IPS DF 19.7 (cell line): Measurements from ENCODE around the gene GNAZ.

ENCODE experiments used
- DNase-seq: peaks from one replicate; pipeline ENCODE4 v3.0.0-alpha.2; 2013; ENCODE audit warnings: low read depth, low spot score

The GNAZ gene

DNA sequence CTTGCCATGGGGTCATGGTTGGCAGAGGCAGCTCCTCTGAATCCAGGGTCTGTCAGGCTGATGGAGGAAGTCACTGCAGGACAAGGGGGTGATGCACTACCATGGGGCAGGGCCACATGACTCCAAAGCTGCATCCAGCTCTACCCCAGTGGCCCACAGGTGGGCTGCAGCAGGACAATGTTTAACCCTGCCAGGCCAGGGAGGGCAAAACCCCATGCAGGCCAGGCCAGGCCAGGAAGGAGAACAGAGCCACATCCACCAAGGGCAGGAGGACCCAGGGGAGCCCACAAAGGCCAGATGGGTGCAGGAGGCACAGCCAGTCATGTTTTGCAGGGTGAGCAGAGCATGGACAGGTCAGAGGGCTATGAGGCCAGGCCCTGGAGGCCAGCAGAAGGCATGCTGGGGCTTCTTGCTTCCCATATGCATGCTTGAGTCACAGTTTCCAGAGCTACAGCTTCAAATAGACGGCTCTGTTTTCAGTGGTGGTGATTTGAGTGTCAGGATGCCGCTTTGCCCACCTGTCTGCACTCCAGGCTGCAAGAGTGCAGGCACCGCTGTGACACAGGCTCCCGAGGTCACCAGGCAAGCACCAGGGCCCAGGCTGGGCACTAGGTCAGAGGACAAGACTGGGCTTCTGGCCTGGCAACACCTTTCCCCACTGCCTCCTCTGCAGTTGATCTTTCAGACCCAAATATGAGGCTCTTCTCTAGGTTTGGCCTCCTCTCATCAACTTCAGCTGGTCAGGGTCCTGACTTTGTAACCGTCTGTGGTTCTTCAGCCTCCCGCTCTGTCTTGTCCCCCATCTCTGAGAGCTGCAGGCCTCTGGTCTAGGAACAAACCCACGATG lies 48.6 kb downstream of the GNAZ start:
- DNase-seq = no peak

DNA sequence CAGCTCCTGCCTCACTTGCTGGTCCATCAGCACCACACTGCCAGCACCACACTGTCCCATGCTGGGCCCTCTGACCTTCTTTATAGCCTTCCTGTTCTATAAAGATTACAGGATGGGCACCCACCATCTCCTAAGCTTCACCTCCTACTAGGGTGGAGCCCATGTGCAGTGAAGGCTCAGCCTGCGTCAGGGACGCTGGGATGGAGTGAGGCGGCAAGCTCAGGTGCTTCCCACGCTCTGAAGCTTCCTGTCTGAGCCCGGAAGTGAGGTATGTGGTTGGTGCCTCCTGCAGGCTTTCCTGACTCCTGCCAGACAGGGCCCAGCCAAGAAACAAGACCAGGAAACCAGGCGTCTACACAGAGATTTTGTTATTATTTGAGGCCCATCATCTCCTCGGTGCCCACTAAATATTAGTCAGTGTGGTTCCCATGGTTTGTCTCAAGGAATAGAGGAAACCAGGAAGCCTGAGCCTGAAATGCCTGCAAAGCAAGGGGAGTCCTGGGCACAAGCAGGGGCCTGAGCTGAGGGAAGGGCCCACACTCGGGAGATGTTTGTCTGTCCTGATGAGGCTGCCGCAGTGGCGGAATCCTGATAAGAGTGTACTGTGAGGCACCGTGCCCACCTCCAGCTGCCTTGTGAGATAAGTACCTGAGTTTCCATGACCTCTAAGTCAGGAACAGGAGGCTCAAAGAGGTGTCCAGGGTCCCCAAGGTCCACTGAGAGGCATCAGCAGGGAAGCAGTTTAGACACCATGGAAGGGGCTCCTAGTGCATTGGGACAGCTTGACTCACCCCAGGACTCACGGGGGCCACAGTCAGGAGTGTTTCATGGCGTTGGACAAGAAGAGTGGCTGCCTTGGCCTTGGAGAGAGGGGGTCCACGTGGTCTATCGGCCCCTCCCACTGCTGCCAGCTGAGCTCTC lies 49.4 kb downstream of the GNAZ start:
- no peak for DNase-seq

DNA sequence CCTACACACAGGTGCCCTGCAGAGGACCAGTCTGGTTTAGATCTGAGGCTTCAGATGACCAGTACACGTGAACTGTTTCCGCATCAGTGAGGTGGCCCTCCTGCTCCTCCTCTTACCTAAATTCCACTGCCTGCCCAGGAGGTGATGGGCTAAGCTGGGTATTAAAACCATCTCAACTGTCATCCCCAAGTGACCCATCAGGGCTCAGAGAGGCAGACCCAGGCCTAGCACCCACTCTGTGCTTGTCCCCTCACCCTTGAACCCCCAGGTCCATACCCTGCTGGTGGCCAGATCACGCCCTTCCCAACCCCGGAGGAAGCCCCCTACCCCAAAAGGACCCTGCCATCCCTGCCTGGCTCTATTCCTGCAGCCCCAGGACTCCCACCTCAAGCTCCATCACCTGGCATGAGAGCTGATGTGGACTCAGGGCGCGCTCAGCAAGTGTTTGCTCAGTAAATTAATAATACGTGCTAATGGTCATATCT lies 50.1 kb downstream of the GNAZ start:
- no peak for DNase-seq

DNA sequence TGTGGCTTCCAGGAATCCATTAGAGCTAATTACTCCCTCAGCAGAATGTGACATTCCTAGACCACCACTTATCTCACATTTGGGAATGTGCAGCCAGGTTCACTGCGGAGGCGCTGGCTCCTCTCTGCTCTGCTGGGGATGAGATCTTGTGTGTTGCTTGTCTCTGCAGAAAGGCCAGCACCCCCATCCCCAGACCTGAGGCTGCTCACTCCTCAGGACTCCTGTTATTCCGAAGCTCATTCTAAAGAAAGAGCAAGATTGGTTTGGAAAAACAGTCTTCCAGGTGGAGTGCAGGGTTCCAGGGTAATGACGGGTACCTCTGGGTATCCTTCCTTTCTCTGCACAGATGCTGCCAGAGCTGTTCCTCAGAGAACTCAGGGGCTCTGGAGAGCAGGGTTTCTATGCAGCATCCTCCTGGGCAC lies 50.7 kb downstream of the GNAZ start:
- no peak for DNase-seq

DNA sequence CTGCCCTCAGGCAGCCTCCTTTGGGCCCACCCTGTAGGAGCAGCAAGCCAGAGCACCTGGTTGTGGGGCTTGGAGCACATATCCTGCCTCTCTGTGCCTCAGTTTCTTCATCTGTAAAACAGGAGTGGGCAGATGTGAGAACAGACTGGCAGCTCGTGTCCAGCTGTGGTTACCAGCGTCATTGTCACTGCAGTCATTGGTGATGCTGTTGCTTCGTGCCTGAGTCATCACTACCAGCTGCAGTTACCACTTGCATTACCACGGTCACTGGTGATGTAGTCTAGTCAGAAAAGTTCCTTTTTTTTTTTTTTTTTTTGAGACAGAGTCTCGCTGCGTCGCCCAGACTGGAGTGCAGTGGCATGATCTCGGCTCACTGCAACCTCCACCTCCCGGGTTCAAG lies 51.1 kb downstream of the GNAZ start:
- no peak for DNase-seq

DNA sequence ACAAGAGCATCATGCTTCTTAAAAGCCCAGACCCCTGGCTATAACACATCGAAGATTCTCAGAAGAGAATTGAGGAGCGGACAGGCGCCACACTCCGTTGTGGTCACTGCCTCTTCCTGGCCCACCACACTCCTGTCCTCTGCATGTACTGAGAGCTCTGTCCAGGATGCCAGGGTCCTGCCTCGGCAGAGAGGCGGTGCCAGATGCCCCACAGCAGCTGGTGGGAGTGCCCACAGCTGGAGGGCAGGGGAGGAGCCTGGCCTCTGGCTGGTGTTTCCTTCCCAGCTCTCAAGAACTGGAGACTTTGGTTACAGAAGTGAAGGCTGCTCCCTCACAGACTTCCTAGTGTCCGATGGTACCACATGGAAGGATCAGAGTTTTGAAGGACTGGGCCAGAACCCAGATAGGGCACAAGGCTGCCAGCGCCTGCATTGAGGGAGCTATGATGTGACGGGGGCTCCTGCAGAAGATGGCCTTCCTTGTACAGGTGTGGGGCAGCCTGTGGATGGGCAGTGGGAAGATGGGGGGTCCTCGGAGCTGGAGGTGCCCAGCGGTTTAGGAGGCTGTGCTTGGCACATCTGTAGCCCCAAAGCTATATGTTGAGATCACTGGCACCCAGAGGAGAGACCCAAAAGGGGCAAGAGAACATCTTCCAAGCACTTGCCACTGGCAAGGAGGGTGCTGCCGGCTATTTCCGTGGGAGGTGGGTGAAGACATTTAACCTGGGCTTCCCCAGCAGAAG lies 52.1 kb downstream of the GNAZ start:
- DNase-seq = no peak

DNA sequence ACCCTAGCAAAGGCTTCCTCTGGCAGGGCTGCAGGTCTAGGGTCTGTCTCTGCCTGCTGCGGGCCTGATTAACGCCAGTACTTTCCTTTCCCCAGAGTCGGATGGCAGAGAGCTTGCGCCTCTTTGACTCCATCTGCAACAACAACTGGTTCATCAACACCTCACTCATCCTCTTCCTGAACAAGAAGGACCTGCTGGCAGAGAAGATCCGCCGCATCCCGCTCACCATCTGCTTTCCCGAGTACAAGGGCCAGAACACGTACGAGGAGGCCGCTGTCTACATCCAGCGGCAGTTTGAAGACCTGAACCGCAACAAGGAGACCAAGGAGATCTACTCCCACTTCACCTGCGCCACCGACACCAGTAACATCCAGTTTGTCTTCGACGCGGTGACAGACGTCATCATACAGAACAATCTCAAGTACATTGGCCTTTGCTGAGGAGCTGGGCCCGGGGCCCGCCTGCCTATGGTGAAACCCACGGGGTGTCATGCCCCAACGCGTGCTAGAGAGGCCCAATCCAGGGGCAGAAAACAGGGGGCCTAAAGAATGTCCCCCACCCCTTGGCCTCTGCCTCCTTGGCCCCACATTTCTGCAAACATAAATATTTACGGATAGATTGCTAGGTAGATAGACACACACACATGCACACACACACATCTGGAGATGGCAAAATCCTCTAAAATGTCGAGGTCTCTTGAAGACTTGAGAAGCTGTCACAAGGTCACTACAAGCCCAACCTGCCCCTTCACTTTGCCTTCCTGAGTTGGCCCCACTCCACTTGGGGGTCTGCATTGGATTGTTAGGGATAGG lies 52.9 kb downstream of the GNAZ start:
- no peak for DNase-seq

DNA sequence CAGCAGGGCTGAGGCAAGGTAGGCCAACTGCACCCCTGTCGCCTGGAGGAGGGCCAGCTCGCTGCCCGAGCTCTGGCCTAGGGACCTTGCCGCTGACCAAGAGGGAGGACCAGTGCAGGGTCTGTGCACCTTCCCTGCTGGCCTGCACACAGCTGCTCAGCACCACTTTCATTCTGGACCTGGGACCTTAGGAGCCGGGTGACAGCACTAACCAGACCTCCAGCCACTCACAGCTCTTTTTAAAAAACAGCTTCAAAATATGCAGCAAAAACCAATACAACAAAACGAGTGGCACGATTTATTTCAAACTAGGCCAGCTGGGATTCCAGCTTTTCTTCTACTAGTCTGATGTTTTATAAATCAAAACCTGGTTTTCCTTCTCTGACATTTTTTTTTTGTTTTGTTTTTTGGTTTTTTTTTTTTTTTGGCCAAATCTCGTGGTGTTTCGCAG lies 53.5 kb downstream of the GNAZ start:
- DNase-seq = no peak

DNA sequence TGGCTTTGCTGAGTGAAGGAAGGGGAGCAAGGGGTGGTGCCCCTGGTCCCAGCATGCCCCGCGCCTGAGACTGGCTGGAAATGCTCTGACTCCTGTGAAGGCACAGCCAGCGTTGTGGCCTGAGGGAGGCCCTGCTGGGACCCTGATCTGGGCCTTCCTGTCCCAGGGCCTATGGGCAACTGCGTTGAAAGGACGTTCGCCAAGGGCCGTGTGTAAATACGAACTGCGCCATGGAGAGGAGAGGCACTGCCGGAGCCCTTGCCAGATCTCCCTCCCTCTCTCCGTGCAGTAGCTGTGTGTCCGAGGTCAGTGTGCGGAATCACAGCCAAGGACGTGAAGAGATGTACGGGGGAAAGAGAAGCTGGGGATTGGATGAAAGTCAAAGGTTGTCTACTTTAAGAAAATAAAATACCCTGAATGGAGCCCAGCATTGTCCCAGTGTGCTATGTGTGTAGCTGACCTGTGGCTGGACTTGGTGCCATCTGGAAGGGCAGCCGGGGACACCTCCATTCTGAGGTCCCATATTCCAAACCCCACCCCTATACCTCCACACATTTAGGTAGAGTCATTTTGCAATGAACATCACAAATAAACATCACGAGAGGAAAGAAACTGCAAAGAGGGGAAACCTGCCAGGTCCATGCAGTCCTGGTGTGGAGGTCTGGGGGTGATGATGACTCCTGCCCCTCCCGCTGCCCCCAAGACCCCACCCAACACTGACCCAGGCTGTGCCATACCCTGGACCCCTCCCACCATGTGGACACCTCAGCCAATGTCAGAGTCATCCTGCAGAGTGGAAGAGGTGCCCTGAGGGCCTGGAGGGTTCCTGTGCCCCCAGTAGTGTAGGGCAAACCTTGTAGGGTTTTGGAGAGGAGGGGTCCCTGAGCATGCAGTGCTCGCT lies 54.5 kb downstream of the GNAZ start:
- DNase-seq = no peak

DNA sequence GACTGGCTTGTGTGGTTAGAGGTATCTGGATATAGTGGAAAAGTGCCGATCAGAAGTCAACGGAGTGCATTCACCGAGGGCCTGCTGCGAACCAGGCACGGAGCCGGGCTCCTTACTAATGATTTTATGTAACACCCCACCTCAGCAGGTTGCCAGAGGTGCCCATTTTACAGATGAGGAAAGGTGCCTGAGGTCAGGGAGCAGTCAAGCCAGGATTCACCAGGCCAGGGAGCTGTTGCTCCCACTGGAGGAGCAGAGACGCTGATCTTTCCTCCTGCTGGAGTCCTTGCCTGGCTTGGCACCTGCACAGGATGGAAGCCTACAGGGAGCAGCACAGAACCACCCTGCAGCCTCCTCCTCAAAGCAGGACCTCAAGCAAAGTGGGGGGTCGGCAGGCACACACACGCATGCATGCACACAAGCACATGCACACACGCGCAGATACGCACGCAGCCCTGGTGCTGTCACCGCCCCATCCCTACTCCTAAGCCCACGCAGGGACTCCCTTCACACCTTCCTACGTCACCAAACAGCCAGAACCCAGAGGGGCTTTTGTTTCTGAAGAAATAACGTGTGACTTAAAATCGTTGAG lies 55.3 kb downstream of the GNAZ start:
- DNase-seq = no peak

DNA sequence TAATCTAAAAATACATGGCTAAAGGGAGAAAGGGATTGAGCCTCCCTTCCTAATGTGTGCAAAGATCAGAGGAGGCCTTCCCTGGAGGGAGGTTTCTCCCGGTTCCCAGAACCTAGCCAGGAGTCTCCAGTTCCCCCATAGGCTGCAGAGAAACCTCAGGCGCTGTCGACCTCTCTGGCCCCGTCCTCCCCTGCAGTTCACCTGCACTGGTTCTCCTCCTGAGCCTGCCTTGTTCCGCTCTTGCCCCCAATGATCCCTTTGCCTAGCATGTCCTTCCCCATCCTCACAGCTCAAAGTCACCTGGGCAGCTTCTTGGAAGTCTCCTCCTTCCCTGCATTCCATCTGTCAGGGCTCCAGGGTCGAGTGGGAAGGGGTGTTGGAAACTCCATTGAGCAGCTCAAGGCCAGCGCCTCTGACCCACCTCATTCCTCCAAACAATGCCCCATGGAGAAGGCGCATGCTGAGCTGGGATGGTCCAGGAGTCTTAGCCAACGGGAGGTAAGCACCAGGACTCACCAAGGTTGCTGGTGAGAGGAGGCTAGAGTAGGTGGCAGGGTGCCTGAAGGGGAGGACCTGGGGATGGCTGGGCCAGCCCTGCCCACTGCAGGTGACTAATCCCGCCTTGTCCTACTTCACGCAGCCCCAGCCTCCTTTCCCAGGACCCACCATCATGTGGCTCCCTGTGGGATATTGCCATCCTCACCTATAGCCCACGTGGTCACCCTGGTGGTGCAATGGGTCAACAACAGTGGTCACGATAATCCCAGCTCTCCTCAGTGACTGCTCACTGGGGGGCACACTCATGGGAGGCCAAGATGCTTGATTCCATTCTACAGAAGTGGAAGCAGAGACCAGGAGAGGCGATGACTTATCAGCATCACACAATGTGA lies 56.1 kb downstream of the GNAZ start:
- DNase-seq = no peak

DNA sequence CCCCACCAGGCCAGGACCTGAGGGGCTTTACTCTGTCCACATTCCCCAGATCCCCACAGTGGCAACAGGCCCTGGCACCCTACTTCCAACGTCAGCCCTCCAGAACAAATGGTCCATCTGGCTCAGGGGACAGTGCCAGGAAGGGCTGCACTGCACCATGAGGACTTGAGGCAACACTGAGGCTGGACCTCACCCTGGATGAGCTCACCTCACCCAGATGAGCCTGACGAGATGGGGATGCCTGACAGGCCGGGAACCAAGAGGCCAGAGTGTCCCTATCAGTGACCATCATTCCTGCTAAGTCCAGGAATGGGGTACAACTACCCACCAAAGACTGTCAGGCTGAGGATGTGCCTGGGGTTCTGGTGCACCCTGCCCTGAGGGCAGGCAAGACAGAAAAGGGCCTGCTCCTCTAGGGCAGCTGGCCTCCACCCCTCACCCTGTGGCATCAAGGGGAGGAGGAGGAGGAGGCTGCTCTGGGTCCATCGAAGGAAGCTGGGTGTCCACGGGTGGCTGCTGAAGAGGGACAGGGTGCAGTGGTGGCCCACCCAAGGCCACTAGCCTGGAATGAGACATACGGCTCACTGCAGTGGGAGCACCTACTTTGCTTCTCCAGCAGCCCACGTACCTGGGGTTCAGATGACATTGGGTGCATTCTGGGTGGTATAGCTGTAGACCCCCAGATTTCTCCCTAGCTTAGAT lies 56.9 kb downstream of the GNAZ start:
- no peak for DNase-seq

DNA sequence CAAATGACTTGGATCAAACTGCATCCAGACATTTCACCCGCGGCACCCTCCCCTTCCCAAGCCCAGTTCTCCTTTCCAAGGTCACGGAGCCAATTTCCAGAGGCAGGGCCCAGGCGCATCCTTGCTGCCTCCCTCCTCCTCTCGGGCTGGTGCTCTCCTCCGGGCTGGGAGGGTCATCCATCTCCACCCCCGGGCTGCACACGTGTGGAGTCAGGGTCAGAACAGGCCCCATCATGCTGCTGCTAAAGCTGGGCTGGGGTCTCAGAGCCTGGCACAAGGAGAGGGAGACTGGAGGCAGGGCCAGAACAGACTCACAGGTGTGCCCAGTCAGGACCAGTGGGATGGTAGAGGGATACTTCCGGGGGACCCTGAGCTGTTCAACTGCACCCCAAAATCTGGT lies 57.5 kb downstream of the GNAZ start:
- no peak for DNase-seq

DNA sequence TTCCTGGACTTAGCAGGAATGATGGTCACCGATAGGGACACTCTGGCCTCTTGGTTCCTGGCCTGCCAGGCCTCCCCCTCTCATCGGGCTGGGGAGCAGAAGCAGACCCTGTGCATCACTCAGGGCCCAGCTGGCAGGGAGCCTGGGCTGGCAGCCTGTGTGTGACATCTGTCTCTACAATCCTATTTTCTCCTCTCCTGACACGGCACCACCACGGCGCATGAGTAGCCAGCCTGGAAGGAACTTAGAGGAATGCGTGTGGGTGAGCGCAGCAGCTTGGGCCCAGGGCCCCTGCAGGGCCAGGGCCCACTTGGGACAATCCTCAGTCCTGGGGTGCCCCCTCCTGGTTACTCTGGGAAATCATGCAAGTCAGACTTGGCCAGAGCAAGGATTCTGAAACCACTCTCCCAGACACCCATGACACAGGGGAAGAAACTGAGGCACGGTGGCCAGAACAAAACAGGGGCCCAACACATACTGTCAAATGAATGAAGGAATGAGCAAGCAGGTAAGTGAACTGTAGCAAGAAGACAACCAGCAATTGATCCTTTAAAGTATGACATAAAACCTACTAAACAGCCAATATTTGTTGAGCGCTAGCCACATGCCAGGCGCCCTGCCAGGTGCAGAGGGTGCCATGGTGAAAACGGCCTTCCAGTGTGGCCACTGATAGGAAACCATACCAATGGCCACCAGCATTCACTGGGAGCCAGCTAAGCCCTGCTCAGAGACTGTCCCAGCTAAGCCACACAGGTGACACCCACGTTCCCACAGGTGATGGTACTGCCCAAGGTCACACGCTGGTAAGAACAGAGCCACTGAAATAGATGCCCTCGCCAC lies 58.2 kb downstream of the GNAZ start:
- DNase-seq = no peak

DNA sequence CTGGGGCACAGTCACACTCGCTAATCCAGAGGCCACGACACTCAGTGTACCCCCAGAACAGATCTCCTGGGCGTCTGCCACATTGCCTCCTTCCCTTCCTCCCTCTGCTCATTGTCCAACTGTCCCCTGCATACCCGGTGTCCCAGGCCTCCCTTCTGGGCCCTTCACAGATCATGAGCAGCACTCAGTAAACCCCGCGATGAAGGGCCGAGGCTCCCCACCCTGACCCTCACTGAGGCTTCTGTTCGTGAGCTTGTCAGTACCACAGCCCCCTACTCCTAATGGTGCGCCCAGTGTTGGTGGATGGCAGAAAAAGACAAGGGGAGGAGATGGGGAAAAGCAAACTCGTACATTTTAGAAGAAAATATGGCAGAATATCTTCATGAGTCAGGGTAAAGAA lies 58.8 kb downstream of the GNAZ start:
- DNase-seq = no peak

DNA sequence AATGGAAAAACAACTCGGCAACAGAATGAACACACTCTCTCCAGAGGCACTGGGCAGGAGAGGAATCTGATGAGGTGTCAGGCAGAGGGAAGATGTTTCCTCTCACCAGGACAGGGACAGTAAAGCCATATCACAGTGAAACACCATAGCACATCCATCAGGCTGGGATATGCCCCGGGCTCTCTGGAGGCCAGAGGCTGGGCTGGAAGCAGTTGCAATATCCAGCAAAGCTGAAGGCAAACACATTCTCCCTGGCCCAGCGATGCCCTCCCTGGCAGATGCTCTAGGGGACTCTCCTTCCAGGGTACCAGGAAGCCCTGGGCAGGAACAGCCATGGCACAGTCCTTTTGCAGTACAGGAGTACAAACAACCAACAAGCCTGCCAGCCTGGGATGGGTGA lies 60.4 kb downstream of the GNAZ start:
- DNase-seq = no peak

DNA sequence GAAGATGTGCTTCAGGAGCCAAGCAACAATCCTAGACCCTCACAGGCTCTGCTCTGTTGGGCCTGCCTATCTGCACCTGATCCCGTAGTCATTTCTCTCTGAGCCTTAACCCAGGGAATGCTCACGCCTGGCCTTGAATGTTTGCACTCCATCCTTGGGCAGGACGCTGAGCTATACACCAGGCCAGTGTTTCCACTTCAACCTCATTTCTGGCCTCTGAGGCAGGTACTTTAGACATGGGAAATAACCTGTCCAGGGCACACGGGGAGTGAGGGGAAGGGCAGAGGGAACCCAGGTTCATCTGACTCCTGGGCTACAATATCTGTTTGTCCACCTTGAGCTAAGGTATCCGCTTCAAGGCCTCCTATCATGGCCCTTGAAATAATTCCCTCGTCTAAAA lies 61.6 kb downstream of the GNAZ start:
- no peak for DNase-seq
